Chondrocyte (in vitro differentiated cells): ENCODE measurements around the gene SH3PXD2A. TPM values are rescaled to one million over a fixed set of nuclear protein-coding genes. Genes with fewer than 3 reads are reported as not detected.

ENCODE experiments used
- DNase-seq: peaks from one replicate; pipeline ENCODE4 v3.0.0; 2021; ENCODE audit warnings: mixed read lengths, low spot score
- H3K27ac Mint-ChIP-seq: one replicate; pipeline ENCODE4 v1.8.0; 2021; ENCODE audit warnings: mild to moderate bottlenecking, moderate library complexity, mixed read lengths; ENCODE audit not compliant: unreplicated experiment
- H3K27me3 Mint-ChIP-seq: 2 replicates; pipeline ENCODE4 v1.8.0; 2021; ENCODE audit warnings: low read depth, mixed read lengths
- H3K36me3 Mint-ChIP-seq: 2 replicates; pipeline ENCODE4 v1.8.0; 2021; ENCODE audit warnings: low read depth, mixed read lengths
- H3K4me1 Mint-ChIP-seq: 2 replicates; pipeline ENCODE4 v1.8.0; 2021; ENCODE audit warnings: low read depth, mild to moderate bottlenecking, mixed read lengths
- H3K4me3 Mint-ChIP-seq: one replicate; pipeline ENCODE4 v1.8.0; 2021; ENCODE audit warnings: mild to moderate bottlenecking, moderate library complexity, mixed read lengths; ENCODE audit not compliant: unreplicated experiment
- H3K9me3 Mint-ChIP-seq: 2 replicates; pipeline ENCODE4 v1.8.0; 2021; ENCODE audit warnings: low read depth, mixed read lengths
- total RNA-seq: library from RNA; stranded (reverse); gene quantifications from 3 replicates; pipeline ENCODE4 v1.2.1, GENCODE V29; 2021
- TF ChIP-seq, protein P1 (sequence below): fragments of 200-600 bp; sonication (generic); IDR thresholded peaks from 2 replicates; pipeline ENCODE4 v1.5.0; 2021; ENCODE audit warnings: antibody characterized with exemption, mild to moderate bottlenecking, moderate library complexity

SH3PXD2A gene
- total RNA-seq, 1 donor from 2014 or later: 46.0 TPM

DNA sequence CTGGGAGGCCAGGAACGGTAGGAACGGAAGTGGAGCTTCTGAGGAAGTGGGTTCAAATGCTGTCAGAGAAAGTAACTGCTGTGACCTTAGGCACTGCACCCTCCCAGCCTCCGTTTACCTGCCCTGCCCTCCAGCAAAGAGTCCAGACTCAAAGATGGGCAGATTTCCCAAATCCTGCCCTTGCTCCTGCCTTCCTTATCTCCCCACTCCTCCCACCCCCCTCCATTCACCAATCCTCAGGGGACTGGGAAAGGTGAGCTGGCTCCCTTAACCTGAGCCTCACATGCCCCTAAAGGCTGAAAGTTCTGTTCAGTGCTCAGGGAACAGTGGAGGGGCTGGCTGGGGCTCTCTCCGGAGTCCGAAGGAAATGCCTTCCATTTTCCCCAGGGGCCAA, 161.6 kb downstream of the SH3PXD2A start:
- no peak overlapping the region for H3K27ac Mint-ChIP-seq
- H3K4me3 Mint-ChIP-seq: peak overlapping the region; percentile 61
- TF ChIP-seq, protein P1, sequence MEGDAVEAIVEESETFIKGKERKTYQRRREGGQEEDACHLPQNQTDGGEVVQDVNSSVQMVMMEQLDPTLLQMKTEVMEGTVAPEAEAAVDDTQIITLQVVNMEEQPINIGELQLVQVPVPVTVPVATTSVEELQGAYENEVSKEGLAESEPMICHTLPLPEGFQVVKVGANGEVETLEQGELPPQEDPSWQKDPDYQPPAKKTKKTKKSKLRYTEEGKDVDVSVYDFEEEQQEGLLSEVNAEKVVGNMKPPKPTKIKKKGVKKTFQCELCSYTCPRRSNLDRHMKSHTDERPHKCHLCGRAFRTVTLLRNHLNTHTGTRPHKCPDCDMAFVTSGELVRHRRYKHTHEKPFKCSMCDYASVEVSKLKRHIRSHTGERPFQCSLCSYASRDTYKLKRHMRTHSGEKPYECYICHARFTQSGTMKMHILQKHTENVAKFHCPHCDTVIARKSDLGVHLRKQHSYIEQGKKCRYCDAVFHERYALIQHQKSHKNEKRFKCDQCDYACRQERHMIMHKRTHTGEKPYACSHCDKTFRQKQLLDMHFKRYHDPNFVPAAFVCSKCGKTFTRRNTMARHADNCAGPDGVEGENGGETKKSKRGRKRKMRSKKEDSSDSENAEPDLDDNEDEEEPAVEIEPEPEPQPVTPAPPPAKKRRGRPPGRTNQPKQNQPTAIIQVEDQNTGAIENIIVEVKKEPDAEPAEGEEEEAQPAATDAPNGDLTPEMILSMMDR: no peak
- no peaks in the 10 kb centered on the region for H3K36me3 Mint-ChIP-seq
- H3K9me3 Mint-ChIP-seq: no peaks in the 10 kb centered on the region
- H3K27me3 Mint-ChIP-seq: peaks cover 2% of the 10 kb centered on the region
- DNase-seq: no peak
- peaks cover 25% of the 10 kb centered on the region for H3K4me1 Mint-ChIP-seq

GRCh38 chr10:103692952-103693811, 162.2 kb downstream of the SH3PXD2A start:
- Mint-ChIP-seq H3K27ac (peak overlapping the region; percentile 46), H3K9me3 (no peaks in the 10 kb centered on the region), H3K36me3 (no peaks in the 10 kb centered on the region), H3K4me3 (peak overlapping the region; percentile 61), H3K4me1 (peaks cover 25% of the 10 kb centered on the region), H3K27me3 (peaks cover 2% of the 10 kb centered on the region)
- TF ChIP-seq, protein P1: peak; percentile 16
- DNase-seq: no peak

GRCh38 chr10:103692436-103692951, 162.9 kb downstream of the SH3PXD2A start:
- H3K27me3 Mint-ChIP-seq: peaks cover 2% of the 10 kb centered on the region
- no peaks in the 10 kb centered on the region for H3K36me3 Mint-ChIP-seq
- no peaks in the 10 kb centered on the region for H3K9me3 Mint-ChIP-seq
- no peak overlapping the region for H3K27ac Mint-ChIP-seq
- H3K4me3 Mint-ChIP-seq: peak overlapping the region; percentile 58
- TF ChIP-seq, protein P1: no peak
- H3K4me1 Mint-ChIP-seq: peaks cover 25% of the 10 kb centered on the region
- no peak for DNase-seq

DNA sequence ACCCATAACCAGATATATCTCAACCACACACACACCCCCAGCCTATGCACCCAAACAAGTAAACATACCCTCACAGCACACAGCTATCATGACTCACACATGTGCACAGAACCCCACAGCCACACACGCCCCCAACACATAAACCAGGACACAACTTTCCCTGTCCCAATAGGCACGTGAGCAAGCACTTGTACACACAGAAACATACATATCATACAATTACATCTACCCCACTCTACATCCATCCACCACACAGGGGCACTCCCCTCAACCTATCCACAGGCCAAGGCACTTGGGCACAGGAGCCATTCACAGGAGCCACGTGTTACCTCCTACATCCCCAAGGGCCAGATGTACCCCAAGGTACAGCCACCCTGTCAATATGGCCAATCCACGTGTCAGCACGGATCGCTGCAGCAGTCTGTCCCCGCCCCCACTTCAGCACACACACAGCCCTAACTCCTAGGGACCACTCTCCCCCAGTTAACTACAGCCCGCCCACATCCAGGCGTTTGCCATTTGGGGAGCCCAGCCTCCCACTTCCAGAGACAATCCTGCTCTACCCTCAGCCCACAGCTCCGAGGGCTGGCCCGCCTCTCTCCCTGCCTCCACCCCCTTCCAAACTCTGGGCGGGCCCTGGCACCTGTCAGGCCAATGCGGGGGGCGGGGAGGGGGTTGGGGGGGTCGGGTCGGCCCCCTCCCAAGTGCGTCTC, 163.5 kb downstream of the SH3PXD2A start:
- Mint-ChIP-seq H3K27me3 (peaks cover 2% of the 10 kb centered on the region), H3K36me3 (no peaks in the 10 kb centered on the region), H3K27ac (no peak overlapping the region), H3K9me3 (no peaks in the 10 kb centered on the region), H3K4me3 (no peak overlapping the region), H3K4me1 (peaks cover 20% of the 10 kb centered on the region)
- DNase-seq: no peak
- TF ChIP-seq, protein P1: no peak

- H3K9me3 Mint-ChIP-seq: no peaks in the 10 kb centered on the region
- H3K4me1 Mint-ChIP-seq: peaks cover 14% of the 10 kb centered on the region
- H3K4me3 Mint-ChIP-seq: no peak overlapping the region
- no peak for DNase-seq
- H3K36me3 Mint-ChIP-seq: no peaks in the 10 kb centered on the region
- TF ChIP-seq, protein P1: no peak
- H3K27ac Mint-ChIP-seq: no peak overlapping the region
- H3K27me3 Mint-ChIP-seq: peaks cover 2% of the 10 kb centered on the region
Observed at GRCh38 chr10:103691267-103691666, 164.1 kb downstream of the SH3PXD2A start.
